ENCODE measurements around the gene MAD1L1. TPM values are rescaled to one million over a fixed set of nuclear protein-coding genes. Genes with fewer than 3 reads are reported as not detected.
A peak's percentile ranks its signal among the peaks of the same experiment; 100 is the strongest.

The MAD1L1 gene
- total and polyA plus RNA-seq, 2 of the 13 experiments (the other 11 are each of a cell fraction or from before 2014, with no cell fraction given) = 17.4 to 64.7 TPM

DNA sequence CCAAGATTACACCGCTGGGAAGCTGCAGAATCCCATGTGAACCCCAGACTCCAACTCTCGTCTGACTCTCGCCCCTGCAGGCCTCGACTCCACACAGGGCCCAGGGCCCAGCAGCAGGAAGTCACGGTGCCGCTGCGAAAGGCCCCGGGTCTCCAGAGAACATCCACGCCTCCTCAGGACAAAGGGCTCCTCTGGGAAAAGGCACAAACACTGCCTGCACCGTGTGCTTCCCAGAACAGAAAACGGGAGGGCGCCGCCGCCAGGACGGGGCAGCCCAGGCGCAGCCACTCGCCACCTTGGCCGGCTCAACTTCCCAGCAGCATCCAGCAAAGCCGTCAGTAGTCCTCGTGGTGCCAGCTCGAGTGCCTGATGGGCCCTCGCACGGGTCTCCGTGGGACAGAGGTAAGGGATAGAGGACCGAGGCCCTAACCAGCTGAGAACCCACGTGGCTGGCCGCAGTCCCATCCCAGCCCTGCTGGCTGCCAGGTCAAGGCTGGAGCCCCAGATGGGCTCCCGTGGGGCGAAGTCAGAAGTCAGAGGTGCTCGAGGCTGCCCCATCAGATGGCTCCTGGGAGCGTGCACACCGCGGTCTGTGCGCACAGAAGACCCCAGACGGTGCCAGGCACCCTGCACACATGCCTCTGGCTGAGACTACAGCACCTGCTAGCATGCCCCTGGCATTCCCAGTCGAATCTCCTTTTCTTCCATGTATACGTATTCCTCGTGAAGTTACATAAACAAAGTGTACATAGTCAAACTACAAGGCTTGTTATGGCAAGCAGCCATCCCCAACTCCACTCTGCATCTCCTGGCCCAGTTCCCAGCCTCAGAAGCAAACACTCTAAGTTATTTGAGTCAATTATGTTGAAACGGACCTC, 60.2 kb downstream of the MAD1L1 start (continued):
- TF ChIP-seq ZBTB7A (CRISPR knock-in tag; IDR thresholded peaks at IDR 0.05) (no peak), FOXO1 (CRISPR knock-in tag; IDR thresholded peaks at IDR 0.05) (peak; percentile 53; the same call in 1 of the 2 replicates), ZNF430 (CRISPR knock-in tag; IDR thresholded peaks at IDR 0.05) (0 out of 2 replicates have a peak, but pooled peaks have one; percentile 9), ZNF263 (CRISPR knock-in tag; IDR thresholded peaks at IDR 0.05) (no peak), REPIN1 (CRISPR knock-in tag; IDR thresholded peaks at IDR 0.05; ENCODE audit: borderline replicate concordance, low read depth) (0 out of 2 replicates have a peak, but pooled peaks have one; percentile 26), NR2F6 (IDR thresholded peaks at IDR 0.05) (no peak), NR2F6 (CRISPR knock-in tag; IDR thresholded peaks at IDR 0.05) (0 out of 2 replicates have a peak, but pooled peaks have one; percentile 44), ZBTB2 (CRISPR knock-in tag; IDR thresholded peaks at IDR 0.05; ENCODE audit: low read depth) (no peak), FOXA1 (IDR thresholded peaks at IDR 0.05) (no peak), FOXA1 (CRISPR knock-in tag; IDR thresholded peaks at IDR 0.05) (peak; percentile 65), TARDBP (CRISPR knock-in tag; IDR thresholded peaks at IDR 0.05) (0 out of 2 replicates have a peak, but pooled peaks have one; percentile 16), ZGPAT (CRISPR knock-in tag; IDR thresholded peaks at IDR 0.05) (0 out of 2 replicates have a peak, but pooled peaks have one; percentile 40), LCORL (IDR thresholded peaks at IDR 0.05) (no peak), LCORL (CRISPR knock-in tag; IDR thresholded peaks at IDR 0.05) (no peak), ZNF331 (CRISPR knock-in tag; IDR thresholded peaks at IDR 0.05) (peak; percentile 41; the same call in 1 of the 2 replicates), HDAC1 (CRISPR knock-in tag; IDR thresholded peaks at IDR 0.05) (0 out of 2 replicates have a peak, but pooled peaks have one; percentile 33), BORCS8-MEF2B (CRISPR knock-in tag; IDR thresholded peaks at IDR 0.05) (no peak), ZNF441 (CRISPR knock-in tag; IDR thresholded peaks at IDR 0.05; ENCODE audit: borderline replicate concordance) (peak; percentile 98), THAP11 (CRISPR knock-in tag; IDR thresholded peaks at IDR 0.05) (0 out of 2 replicates have a peak, but pooled peaks have one; percentile 22)
- TF ChIP-seq, protein P1, sequence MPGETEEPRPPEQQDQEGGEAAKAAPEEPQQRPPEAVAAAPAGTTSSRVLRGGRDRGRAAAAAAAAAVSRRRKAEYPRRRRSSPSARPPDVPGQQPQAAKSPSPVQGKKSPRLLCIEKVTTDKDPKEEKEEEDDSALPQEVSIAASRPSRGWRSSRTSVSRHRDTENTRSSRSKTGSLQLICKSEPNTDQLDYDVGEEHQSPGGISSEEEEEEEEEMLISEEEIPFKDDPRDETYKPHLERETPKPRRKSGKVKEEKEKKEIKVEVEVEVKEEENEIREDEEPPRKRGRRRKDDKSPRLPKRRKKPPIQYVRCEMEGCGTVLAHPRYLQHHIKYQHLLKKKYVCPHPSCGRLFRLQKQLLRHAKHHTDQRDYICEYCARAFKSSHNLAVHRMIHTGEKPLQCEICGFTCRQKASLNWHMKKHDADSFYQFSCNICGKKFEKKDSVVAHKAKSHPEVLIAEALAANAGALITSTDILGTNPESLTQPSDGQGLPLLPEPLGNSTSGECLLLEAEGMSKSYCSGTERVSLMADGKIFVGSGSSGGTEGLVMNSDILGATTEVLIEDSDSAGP (CRISPR knock-in tag; IDR thresholded peaks at IDR 0.05; ENCODE audit: borderline replicate concordance) = peak; percentile 28; the same call in 1 of the 2 replicates
- TF ChIP-seq, protein P2, sequence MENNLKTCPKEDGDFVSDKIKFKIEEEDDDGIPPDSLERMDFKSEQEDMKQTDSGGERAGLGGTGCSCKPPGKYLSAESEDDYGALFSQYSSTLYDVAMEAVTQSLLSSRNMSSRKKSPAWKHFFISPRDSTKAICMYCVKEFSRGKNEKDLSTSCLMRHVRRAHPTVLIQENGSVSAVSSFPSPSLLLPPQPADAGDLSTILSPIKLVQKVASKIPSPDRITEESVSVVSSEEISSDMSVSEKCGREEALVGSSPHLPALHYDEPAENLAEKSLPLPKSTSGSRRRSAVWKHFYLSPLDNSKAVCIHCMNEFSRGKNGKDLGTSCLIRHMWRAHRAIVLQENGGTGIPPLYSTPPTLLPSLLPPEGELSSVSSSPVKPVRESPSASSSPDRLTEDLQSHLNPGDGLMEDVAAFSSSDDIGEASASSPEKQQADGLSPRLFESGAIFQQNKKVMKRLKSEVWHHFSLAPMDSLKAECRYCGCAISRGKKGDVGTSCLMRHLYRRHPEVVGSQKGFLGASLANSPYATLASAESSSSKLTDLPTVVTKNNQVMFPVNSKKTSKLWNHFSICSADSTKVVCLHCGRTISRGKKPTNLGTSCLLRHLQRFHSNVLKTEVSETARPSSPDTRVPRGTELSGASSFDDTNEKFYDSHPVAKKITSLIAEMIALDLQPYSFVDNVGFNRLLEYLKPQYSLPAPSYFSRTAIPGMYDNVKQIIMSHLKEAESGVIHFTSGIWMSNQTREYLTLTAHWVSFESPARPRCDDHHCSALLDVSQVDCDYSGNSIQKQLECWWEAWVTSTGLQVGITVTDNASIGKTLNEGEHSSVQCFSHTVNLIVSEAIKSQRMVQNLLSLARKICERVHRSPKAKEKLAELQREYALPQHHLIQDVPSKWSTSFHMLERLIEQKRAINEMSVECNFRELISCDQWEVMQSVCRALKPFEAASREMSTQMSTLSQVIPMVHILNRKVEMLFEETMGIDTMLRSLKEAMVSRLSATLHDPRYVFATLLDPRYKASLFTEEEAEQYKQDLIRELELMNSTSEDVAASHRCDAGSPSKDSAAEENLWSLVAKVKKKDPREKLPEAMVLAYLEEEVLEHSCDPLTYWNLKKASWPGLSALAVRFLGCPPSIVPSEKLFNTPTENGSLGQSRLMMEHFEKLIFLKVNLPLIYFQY (CRISPR knock-in tag; IDR thresholded peaks at IDR 0.05; ENCODE audit: borderline replicate concordance) = peak; percentile 58; the same call in 1 of the 2 replicates

All from HepG2 (cell line).